Activated CD4-positive, alpha-beta T cell treated with anti-CD3 and anti-CD28 coated beads, Interleukin-2, Interleukin-6, amounts not matched to agents 100 ng/mL and 50 ng/mL, durations not matched to agents 16 hours and 8 hours (primary cell): ENCODE measurements around the gene GPT2.

Experiments
- DNase-seq: peaks from one replicate; pipeline ENCODE4 v3.0.0-alpha.2; 2020

GPT2 gene

GRCh38 chr16:46883690-46884512 lies at the start of gene GPT2:
GPT2 (plus strand) TSS chr16:46884362; CDS start chr16:46884716, 354 bp downstream.
- peak; percentile 95 for DNase-seq

GRCh38 chr16:46836534-46837530 lies 47.3 kb upstream of the GPT2 start:
- no peak for DNase-seq

DNA sequence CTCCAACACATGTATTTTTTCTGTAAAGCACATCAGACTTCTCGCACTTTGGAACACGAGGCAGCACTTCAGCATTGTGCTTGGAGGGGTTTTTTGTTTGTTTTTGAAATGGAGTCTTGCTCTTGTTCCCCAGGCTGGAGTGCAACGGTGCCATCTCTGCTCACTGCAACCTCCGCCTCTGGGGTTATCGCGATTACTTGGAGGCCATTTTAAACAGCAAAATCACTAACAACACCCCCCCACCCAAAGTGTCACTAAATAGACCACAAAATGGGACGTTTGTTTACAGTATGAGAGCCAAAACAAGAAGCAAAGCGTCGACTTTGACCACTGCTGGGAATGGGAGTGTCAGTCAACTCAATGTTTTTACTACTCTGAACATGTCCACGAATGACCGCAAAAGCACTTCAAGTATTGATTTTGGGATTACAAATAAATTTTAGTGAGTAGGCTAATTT lies 44.1 kb upstream of the GPT2 start:
- DNase-seq = no peak

- DNase-seq = no peak
Measured at GRCh38 chr16:46842192-46842895, 41.8 kb upstream of the GPT2 start.

DNA sequence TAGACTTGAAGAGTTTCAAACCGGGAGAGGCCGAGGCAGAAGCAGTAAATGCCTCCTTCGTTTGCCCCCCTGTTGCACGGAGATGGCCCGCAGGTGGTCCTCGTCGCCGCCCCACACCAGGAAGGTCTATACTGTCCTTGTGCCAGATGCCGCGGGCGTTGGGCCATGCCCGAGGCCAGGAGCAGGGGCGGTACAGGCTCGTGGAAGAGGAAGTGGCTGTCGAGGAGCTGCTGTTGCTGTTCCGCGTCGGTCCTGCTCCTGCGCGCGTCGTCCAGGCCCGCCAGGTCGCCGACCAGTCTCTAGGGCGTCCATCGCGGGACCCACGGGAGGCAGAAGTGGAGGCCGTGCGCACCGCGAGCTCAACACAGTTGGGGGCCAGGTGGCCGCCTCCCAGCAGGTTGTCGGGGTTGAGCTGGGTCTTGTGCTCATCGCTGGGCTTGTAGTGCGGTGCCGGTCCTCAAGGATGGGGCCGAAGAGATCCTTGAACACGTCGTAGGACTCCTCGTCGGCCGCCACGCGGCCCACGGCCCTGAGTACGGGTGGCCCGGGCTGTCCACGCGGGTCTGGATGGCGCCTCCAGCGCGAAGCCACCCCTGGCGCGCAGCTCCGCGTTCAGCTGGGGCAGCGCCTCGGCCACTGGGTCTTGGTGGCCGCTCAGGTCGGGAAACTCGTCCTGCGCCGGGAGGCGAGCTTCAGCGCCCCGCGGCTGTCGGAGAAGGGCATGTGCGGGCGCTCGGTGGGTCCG lies 40.1 kb upstream of the GPT2 start:
- DNase-seq = no peak

DNA sequence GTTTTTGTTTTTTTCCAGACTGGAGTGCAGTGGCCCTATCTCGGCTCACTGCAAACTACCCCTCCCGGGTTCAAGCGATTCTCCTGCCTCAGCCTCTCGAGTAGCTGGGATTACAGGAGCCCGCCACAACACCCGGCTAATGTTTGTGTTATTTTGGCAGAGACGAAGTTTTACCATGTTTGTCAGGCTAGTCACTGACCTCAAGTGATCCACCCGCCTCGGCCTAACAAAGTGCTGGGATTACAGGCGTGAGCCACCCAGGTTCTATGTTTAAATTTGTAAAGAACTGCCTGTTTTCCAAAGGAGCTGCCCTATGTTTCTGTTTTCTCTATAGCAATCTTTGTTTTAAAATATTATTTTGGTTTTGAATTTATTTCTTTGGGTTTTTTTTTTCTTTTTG lies 39.4 kb upstream of the GPT2 start:
- no peak for DNase-seq

GRCh38 chr16:46845952-46846351 lies 38.2 kb upstream of the GPT2 start:
- no peak for DNase-seq

GRCh38 chr16:46848768-46849764 lies 35.1 kb upstream of the GPT2 start:
- DNase-seq = no peak

DNA sequence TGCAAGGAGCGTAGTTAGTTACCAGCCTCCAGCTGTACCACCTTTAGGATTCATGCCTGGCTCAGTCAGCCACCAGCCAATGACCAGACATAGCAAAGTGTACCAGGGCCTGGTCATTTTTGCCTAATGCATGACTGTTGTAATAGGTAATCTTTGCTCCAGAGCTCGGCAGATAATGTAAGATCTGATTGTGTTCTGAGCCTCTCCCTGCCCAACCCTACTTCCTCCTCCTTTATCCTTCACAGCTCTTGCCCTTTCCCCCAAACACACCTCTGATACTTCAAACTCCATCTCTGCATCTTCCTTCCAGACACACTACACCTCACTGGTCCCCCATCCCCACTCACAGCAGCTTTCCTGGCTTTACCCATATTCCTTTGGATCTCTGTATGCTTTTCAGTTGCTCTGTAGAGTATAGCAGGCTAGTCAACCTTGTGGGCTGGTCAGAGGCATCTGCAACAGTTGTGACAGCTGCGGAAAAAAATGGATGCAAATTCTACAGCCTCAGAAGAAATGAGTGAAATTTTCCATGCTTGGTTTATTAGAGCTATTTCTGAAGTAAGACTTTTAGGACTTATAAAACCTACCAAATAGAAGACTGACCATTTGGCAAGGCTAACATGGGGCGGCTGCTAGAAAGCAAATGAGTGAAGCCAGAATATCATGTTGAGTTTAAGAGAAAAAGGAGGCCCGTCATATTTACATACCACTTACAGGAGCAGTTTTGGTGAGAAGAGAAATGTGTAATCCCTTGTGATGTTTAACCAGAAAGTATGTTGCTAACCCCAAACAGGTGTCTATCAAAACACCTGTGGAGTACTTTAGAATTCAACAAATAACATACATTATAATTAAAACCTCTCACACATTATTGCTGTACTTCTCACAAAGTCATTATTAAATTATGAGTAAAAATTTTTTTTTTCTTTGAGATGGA lies 33.3 kb upstream of the GPT2 start:
- DNase-seq = no peak

GRCh38 chr16:46852130-46852529 lies 32.0 kb upstream of the GPT2 start:
- no peak for DNase-seq

DNA sequence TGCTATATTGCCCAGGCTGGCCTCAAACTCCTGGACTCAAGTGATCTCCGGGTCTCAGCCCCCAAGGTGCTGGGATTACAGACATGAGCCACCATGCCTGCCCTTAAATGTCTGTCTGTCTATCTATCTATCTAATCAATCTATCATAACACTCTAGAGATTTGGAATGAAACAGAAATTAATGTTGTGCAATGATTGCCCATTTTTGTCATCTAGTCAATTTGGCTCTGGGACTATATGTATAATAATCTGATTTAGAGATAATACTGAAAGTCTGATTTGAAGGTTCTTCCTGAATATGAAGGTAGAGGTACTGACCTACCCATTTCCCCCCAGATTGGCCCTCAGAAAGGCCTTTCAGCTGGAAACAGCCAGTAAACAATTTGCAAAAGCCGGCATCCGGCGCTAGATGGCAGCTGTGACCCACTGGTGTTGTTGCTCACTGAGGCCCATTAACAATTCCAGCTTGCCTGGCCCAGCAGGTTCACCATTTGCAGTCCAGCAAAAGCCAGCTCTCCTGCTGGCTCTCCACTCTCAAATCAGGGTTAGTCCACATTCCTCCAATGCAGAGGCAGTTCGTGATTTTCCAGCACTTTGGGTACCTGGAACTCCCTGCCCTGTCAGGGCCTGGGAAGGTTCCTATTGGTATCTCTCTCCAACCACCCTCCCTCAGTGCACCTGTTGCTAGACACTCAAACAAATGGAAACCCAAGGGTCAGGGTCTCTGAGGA lies 30.3 kb upstream of the GPT2 start:
- DNase-seq = peak; percentile 72

DNA sequence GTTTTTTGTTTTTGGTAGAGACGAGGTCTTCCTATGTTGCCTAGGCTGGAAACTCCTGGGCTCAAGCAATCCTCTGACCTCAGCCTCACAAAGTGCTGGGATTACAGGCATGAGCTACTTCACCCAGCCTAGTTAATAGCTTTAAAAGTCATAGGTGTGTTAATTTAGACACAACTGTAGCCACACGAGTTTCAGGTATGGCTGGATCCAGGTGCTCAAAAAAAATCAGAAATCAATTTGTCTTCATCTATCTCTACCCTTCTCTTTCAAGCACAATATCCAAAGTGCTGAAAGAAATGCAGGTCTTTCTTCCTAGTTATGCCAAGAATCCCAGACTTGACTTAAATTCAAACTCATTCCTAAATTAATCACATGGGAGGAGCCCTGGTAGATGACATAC lies 29.3 kb upstream of the GPT2 start:
- no peak for DNase-seq

DNA sequence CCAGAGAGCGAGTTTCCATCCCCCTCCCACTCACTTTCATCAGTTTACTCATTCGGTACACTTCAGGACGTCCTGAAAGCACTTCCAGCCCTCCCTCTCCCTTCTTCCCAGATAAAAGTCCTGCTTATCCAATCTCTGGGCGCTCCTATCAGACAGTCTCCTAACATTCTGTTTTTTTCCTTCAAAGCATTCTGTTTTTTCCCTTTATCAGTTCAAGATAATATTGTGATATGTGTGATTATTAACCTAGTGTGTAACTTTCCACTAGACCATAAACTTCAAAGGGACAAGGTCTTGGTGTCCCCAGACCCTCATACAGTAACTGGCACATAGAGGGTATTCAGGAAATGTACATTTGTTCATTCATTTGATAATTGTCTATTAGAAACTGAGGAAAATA lies 28.8 kb upstream of the GPT2 start:
- DNase-seq = no peak

- peak; percentile 20 for DNase-seq
Measured at GRCh38 chr16:46857368-46857945, 26.7 kb upstream of the GPT2 start.

DNA sequence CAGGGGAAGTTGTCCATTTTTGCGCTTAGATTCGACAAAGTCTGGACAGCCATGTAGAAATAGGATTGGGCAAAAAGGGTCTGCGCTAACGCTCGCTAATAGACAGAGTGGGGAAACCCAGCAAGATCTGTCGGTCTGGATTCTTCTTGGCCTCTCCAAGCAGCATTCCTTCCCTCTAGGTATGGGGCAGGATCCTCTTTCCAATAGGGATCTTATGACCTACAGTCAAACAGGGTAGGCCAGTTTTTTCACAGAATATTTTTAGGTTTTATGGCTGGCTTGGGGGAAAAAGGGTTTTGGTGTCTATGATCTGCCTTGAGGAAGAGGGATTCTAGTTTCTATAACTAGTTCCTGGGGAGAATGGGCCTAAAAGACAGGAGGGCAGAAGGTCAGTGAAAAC lies 26.0 kb upstream of the GPT2 start:
- no peak for DNase-seq

DNA sequence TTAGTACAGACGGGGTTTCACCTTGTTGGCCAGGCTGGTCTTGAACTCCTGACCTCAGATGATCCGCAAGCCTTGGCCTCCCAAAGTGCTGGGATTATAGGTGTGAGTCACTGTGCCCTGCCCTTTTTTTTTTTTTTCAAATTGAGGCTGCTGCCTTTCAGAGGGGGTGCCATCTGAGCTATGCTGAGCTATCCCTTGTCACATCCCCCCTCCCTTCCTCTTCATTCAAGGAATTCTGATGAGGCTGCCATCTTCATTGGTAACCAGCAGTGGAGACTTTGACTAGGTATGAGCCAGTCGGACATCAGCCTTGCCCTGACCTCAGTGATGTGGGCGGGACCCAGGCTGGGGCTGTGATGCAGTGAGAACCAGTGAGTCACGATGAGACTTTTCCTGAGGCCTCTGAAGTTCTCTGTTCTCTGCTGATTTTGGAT lies 24.4 kb upstream of the GPT2 start:
- DNase-seq = peak; percentile 20

DNA sequence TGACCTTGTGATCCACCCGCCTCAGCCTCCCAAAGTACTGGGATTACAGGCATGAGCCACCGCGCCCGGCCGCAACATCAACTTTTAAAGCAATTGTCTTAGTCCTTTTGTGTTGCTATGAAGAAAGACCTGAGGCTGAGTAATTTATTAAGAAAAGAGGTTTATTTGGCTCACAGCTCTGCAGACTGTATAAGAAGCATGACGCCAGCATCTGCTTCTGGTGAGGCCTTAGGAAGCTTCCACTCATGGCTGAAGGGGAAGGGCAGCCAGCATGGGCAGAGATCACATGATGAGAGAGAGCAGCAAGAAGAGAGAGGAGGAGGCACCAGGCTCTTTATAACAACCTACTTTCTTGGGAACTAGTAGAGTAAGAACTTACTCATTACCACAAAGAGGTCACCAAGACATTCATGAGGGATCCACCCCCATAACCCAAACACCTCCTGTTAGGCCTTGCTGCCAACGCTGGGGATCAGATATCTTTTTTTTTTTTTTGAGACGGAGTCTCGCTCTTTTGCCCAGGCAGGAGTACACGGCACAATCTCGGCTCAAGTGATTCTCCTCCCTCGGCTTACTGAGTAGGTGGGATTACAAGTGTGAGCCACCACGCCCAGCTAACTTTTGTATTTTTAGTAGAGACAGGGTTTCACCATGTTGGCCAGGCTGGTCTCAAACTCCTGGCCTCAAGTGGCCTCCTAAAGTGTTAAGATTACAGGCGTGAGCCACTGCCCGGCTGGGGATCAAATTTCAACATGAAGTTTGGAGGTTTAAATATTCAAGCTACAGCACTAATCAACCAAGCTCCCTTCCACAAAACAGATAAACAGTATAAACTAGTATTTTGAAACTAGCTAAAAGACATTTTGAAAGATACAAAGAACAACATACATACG lies 21.4 kb upstream of the GPT2 start:
- no peak for DNase-seq

DNA sequence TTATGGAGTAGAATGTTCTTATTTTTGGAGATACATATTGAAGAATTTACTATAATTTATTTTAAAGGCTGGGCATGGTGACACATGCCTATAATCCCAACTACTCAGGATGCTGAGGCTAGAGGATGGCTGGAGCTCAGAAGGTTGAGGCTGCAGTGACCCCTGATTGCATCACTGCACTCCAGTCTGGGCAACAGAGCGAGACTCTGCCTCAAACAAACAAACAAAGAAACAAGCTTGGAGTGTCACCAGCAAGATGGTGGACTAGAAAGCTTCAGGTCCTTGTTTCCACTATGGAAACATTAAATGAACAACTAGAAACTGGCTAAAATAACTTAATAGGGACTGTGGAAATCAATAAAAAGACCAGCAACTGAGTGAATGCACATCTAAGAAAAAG lies 17.9 kb upstream of the GPT2 start:
- DNase-seq = no peak
